GM12875 (cell line): ENCODE measurements around the gene ITSN2.
"Not testable (repeated sequence)": the region's sequence is repeated elsewhere in the genome, so short reads cannot be mapped to it uniquely, and the experiment has no call there.

Experiments used
- H3K4me3 ChIP-seq: one replicate; pipeline ENCODE4 v1.5.1; 2011; ENCODE audit warnings: low read depth, low read length, control low read depth
- CTCF ChIP-seq: IDR thresholded peaks from 2 replicates; pipeline ENCODE4 v1.5.1; 2011; ENCODE audit warnings: low read depth, mild to moderate bottlenecking, control low read depth, inconsistent platforms, low read length, moderate library complexity, borderline replicate concordance; ENCODE audit not compliant: insufficient read depth

ITSN2 gene

DNA sequence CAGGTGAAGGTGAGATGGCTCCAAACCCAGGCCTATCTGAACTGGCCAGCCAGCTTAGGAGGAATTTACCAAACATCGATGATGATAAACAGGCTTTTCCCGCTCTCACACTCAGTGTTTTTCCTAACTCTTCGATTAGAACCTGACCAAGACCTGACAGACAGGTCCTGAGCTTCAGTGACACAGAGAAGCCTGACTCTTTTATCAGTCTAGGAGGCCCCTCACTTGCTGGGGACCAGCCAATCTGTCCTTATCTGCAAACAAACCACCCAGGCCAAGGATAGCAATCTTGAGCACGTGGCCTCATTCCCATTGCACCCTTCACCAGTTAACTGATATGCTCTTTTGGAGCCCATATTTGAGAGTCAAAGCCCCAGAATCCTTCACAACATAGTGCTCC is 1.9 kb upstream of the ITSN2 start:
- H3K4me3 ChIP-seq = no peak overlapping the region
- no peak for TF ChIP-seq CTCF

- H3K4me3 ChIP-seq = peak overlapping the region; percentile 87
- no peak for TF ChIP-seq CTCF
These were observed 611 bp upstream of the ITSN2 start for GRCh38 chr2:24360963-24361330.

GRCh38 chr2:24359129-24360049 is 947 bp downstream of the ITSN2 start:
- TF ChIP-seq CTCF = no peak
- peak overlapping the region; percentile 87 for H3K4me3 ChIP-seq

DNA sequence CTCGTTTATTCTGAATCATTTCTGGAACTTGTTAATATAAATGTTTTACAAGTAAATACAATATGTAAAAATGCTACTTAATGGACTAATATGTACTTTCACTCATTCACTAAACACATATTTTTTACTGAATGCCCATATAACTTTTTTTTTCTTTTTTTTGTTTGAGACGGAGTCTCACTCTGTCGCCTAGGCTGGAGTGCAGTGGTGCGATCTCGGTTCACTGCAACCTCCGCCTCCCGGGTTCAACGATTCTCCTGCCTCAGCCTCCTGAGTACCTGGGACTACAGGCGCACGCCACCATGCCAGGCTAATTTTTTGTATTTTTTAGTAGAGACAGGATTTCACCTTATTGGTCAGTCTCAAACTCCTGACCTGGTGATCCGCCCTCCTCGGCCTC is 2.6 kb downstream of the ITSN2 start:
- H3K4me3 ChIP-seq = peak overlapping the region; percentile 19

DNA sequence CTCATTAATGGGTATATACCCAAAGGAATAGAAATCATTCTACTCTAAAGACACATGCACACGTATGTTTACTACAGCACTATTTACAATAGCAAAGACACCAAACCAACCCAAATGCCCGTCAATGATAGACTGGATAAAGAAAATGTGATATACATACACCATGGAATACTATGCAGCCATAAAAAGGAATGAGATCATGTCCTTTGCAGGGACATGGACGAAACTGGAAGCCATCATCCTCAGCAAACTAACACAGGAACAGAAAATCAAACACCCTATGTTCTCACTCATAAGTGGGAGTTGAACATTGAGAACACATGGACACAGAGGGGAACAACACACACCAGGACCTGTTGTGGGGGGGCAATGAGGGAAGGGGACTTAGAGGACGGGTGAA is 3.2 kb downstream of the ITSN2 start:
- H3K4me3 ChIP-seq = not testable (repeated sequence)

DNA sequence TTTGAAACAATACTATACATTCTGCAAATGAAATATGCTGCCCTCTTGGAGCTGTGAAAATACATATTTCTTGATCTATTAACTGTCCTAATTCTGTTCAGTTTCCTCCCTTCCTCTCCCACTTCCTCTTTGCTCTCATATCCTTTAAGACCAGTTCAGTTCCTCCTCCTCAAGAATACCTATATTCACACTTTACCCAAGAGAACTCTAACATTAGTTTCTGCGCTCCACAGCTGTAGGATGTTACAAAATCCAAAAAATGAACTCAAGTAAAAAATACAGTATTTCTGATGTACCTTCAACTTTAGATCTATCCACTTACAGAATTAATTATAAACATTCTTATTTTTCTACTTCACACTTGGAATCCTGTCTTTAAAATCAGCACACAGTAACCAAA is 5.4 kb downstream of the ITSN2 start:
- TF ChIP-seq CTCF = no peak
- H3K4me3 ChIP-seq = no peak overlapping the region

DNA sequence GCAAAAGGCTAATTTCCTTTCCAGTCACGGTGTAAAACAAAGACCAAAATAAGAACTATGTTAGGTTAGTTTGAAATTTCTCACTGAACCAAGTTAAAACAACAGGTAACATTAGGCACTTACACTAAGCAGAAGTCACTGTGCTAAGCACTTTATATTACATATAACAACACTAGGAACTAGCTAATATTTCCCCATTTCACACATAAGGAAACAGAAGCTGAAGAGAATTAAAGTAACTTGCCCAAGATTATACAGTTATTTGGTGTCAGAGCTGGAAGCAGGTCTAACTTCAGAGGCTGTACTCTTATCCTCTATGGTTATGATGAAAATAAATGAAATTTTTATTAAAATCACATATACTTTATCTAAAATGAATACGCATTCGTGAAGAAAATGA is 5.9 kb downstream of the ITSN2 start:
- H3K4me3 ChIP-seq = no peak overlapping the region
- no peak for TF ChIP-seq CTCF

- TF ChIP-seq CTCF = no peak
- no peak overlapping the region for H3K4me3 ChIP-seq
These were observed 6.4 kb downstream of the ITSN2 start for GRCh38 chr2:24353973-24354372.
